B cell (primary cell): ENCODE results near the gene AMOTL1.

Source experiments
- CTCF ChIP-seq: fragments of 200-600 bp; IDR thresholded peaks from one replicate; pipeline ENCODE4 v1.8.0; 2022; ENCODE audit warnings: antibody characterized with exemption, mild to moderate bottlenecking
- EZH2 ChIP-seq: IDR thresholded peaks from 2 replicates; pipeline ENCODE4 v1.6.1; 2012; ENCODE audit warnings: borderline replicate concordance, low read depth, mild to moderate bottlenecking, moderate library complexity, low read length; ENCODE audit not compliant: insufficient read depth, poor library complexity, severe bottlenecking

- TF ChIP-seq CTCF (no peak), EZH2 (no peak)
These were observed 36.1 kb upstream of the AMOTL1 start for GRCh38 chr11:94731880-94732601.
